Measurements from ENCODE around the gene MACROH2A2.
"Not testable (repeated sequence)": the region's sequence is repeated elsewhere in the genome, so short reads cannot be mapped to it uniquely, and the experiment has no call there.

DNA sequence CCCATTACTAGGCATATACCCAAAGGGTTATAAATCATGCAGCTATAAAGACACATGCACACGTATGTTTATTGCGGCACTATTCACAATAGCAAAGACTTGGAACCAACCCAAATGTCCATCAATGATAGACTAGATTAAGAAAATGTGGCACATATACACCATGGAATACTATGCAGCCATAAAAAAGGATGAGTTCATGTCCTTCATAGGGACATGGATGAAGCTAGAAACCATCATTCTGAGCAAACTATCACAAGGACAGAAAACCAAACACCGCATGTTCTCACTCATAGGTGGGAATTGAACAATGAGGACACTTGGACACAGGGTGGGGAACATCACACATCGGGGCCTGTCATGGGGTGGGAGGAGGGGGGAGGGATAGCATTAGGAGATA, 5.6 kb upstream of the MACROH2A2 start:
- not testable (repeated sequence) for TF ChIP-seq CTCF (IDR thresholded peaks at IDR 0.05); POLR2AphosphoS5 (IDR thresholded peaks at IDR 0.05; ENCODE audit: low read depth, low read length); TCF7L2 (IDR thresholded peaks at IDR 0.05; ENCODE audit: low read depth, low read length)
- TF ChIP-seq, protein P1, sequence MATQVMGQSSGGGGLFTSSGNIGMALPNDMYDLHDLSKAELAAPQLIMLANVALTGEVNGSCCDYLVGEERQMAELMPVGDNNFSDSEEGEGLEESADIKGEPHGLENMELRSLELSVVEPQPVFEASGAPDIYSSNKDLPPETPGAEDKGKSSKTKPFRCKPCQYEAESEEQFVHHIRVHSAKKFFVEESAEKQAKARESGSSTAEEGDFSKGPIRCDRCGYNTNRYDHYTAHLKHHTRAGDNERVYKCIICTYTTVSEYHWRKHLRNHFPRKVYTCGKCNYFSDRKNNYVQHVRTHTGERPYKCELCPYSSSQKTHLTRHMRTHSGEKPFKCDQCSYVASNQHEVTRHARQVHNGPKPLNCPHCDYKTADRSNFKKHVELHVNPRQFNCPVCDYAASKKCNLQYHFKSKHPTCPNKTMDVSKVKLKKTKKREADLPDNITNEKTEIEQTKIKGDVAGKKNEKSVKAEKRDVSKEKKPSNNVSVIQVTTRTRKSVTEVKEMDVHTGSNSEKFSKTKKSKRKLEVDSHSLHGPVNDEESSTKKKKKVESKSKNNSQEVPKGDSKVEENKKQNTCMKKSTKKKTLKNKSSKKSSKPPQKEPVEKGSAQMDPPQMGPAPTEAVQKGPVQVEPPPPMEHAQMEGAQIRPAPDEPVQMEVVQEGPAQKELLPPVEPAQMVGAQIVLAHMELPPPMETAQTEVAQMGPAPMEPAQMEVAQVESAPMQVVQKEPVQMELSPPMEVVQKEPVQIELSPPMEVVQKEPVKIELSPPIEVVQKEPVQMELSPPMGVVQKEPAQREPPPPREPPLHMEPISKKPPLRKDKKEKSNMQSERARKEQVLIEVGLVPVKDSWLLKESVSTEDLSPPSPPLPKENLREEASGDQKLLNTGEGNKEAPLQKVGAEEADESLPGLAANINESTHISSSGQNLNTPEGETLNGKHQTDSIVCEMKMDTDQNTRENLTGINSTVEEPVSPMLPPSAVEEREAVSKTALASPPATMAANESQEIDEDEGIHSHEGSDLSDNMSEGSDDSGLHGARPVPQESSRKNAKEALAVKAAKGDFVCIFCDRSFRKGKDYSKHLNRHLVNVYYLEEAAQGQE (IDR thresholded peaks at IDR 0.05; ENCODE audit: insufficient read depth in 1 of 2, low read depth in 2 of 2, low read length in 1 of 2) = not testable (repeated sequence)
